Measurements from ENCODE around the gene RCAN3. TPM values are rescaled to one million over a fixed set of nuclear protein-coding genes. Genes with fewer than 3 reads are reported as not detected.

RCAN3 gene
- total RNA-seq, 1 donor = 5.1 TPM

DNA sequence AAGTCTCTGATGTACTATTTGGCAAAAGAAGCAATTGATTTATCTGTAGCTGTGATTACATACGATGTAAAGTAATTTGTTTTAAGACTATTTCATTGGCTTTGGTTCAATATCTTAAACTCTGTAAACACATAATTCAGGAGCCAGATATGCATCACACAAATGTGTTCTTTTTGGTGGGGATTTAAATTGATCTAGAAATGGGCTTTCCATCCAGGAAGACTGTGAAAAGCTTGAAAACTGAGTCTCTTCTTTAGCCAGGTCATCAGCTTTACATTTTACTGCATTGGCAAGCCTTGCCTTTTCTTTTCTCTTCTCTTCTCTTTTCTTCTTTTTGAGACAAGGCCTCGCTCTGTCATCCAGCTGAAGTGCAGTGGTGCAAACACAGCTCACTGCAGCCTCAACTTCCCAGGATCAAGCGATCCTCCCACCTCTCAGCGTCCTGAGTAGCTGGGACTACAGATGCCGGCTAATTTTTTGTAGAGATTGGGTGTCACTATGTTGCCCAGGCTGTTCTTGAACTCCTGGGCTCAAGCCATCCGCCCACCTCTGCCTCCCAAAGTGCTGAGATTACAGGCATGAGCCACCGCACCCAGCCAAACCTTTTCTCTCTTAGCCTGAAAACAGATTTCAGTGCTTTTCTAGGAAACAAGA, 1.4 kb downstream of the RCAN3 start:
- TF ChIP-seq, protein P1, sequence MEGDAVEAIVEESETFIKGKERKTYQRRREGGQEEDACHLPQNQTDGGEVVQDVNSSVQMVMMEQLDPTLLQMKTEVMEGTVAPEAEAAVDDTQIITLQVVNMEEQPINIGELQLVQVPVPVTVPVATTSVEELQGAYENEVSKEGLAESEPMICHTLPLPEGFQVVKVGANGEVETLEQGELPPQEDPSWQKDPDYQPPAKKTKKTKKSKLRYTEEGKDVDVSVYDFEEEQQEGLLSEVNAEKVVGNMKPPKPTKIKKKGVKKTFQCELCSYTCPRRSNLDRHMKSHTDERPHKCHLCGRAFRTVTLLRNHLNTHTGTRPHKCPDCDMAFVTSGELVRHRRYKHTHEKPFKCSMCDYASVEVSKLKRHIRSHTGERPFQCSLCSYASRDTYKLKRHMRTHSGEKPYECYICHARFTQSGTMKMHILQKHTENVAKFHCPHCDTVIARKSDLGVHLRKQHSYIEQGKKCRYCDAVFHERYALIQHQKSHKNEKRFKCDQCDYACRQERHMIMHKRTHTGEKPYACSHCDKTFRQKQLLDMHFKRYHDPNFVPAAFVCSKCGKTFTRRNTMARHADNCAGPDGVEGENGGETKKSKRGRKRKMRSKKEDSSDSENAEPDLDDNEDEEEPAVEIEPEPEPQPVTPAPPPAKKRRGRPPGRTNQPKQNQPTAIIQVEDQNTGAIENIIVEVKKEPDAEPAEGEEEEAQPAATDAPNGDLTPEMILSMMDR (IDR thresholded peaks at IDR 0.05; ENCODE audit: insufficient read depth, low read length) = no peak
- DNase-seq (ENCODE audit: low read depth) = no peak
- H3K4me3 ChIP-seq (ENCODE audit: low read depth, low read length) = no peak overlapping the region

DNA sequence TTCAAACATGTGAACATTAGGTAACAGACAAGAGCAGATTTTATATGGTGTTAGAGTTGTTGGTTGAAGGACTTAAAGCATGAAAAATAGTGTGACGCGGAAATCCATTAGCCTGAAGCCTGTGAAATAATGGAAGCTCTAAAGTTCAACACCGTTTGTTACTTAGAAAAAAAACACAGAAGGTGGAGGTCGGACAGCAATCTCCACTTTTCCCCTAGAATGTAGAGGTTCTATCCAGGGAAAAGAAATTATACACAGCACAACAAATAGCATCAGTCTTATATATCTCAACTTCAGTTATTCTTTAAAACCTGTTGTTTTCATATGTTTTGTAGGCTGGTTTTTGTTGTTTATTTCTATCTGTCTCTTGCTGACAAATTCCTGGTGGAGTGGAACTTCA, 1.9 kb downstream of the RCAN3 start:
- DNase-seq (ENCODE audit: low read depth) = no peak
- TF ChIP-seq, protein P1 (IDR thresholded peaks at IDR 0.05; ENCODE audit: insufficient read depth, low read length) = no peak
- H3K4me3 ChIP-seq (ENCODE audit: low read depth, low read length) = no peak overlapping the region

DNA sequence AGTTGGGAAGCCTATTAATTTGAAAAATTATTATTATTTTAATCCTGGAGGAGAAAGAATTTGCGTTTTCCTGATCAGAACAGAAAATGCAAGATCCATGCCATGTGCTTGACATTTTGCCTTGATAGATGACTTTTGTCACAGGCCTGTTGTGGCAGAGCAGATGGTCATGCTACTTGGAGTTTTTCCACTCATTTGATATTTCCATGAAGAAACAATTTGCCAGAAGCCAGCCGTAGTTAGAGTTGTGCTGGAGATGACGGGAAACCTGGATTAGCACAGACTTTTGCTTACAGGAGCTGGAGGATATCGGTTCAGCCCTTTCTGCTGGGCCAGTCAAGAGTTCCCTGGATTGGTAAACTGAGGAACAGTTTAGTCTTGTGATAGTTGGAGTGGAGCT, 3.2 kb downstream of the RCAN3 start:
- no peak overlapping the region for H3K4me3 ChIP-seq (ENCODE audit: low read depth, low read length)
- TF ChIP-seq, protein P1 (IDR thresholded peaks at IDR 0.05; ENCODE audit: insufficient read depth, low read length) = no peak
- no peak for DNase-seq (ENCODE audit: low read depth)

DNA sequence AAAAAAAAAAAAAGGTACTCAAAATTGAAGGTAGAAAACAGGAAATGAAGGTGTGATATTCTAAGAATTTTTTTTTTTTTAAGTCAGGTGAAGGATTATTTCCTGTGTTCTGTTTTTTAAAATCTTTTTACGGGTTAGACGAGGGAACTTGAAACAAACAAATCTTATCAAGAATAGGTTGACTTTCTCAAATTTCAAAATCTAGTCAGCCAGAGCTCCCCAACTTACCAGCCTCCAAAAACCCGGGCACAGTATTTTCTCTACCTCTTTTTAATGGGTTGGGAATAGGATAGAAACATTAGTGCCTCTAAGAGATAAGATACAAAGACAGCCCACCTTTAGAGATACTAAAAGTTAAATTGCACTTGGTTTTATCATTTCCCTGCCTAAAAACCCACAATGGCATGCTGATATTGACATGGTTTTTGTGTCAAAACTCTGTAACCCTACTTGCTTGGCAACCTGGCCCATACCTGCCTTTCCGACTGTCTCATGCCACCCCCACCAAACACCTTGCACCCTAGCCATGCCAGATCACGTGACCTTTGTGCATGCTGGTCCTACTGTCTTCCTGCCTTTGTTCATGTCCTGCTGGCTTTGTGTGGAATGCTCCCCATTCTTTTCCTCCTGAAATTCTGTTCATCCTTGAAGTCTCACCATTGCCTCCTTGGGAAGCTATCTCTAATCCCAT, 4.2 kb downstream of the RCAN3 start:
- no peak overlapping the region for H3K4me3 ChIP-seq (ENCODE audit: low read depth, low read length)
- no peak for DNase-seq (ENCODE audit: low read depth)
- TF ChIP-seq, protein P1 (IDR thresholded peaks at IDR 0.05; ENCODE audit: insufficient read depth, low read length) = no peak

DNA sequence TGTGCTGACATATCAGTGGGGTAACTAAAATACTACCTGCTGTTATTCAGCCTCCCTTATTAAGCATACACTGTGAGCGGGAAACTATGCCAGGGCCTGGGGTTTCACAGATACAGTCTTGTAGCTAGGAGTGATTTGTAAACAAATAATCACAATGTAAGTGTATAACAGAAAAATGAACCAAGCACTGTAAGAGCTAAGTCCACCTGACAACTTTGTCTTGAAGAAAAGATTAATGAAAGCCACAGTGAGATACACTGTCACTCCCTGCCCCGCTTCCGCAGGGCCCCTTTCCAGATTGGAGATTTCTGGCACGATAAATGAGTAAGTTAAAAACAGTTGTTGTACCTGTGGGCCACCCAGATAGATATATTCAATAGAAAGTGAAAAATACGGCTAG, 4.8 kb downstream of the RCAN3 start:
- no peak overlapping the region for H3K4me3 ChIP-seq (ENCODE audit: low read depth, low read length)
- TF ChIP-seq, protein P1 (IDR thresholded peaks at IDR 0.05; ENCODE audit: insufficient read depth, low read length) = no peak
- no peak for DNase-seq (ENCODE audit: low read depth)

DNA sequence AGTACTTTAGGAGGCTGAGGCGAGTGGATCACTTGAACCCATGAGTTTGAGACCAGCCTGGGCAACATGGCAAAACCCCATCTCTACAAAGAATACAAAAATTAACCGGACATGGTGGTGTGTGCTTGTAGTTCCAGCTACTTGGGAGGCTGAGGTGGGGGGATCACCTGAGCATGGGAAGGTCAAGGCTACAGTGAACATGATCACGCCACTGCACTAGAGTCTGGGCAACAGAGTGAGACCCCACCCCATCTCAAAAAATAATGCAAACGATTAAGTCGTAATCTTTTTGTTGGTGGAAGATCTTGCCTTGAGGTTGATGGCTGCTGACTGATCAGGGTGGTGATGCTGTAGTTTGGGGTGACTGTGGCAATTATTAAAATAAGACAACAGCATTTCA, 6.3 kb downstream of the RCAN3 start:
- no peak for DNase-seq (ENCODE audit: low read depth)
- TF ChIP-seq, protein P1 (IDR thresholded peaks at IDR 0.05; ENCODE audit: insufficient read depth, low read length) = no peak
- no peak overlapping the region for H3K4me3 ChIP-seq (ENCODE audit: low read depth, low read length)

Data from fibroblast of the aortic adventitia (primary cell).